ENCODE measurements around the gene CYTH2.

GRCh38 chr19:48458016-48458415 is 11.2 kb upstream of the CYTH2 start:
- TF ChIP-seq GATA3 (IDR thresholded peaks at IDR 0.05; ENCODE audit: low read depth, low read length) (no peak), GATA2 (IDR thresholded peaks at IDR 0.05; ENCODE audit: low read depth, low read length) (no peak)
